Brain pericyte (primary cell): ENCODE measurements around the gene ERCC6.

Experiments used
- DNase-seq: peaks from one replicate; pipeline ENCODE4 v3.0.0-alpha.2; 2012; ENCODE audit warnings: low read depth, low spot score

The ERCC6 gene

GRCh38 chr10:49512121-49512809, 26.7 kb downstream of the ERCC6 start:
- no peak for DNase-seq

DNA sequence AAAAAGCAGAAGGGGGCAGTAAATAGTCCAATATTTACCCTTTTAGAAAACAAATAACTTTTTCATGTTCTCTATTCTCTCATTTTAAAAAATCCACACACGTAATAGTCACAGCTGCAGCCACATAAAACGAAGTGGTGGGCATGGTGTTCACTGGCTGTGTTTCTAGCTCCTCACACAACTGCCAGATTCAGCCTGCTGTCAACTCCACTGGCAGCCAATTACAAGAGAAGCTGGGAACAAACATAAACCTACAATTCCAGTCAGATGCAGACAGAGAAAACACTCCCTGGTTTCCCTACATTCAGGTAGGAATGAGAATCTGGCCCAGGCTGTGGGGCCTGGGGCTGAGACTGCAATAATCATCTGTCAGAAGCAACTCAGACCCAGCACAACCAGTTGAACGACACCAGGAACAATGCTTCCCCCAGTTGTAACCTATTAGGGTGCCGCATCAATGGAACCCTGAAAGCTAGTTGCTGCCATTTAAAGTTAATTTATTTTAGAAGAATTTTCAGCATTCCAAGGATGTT, 29.1 kb downstream of the ERCC6 start:
- DNase-seq, result no peak

DNA sequence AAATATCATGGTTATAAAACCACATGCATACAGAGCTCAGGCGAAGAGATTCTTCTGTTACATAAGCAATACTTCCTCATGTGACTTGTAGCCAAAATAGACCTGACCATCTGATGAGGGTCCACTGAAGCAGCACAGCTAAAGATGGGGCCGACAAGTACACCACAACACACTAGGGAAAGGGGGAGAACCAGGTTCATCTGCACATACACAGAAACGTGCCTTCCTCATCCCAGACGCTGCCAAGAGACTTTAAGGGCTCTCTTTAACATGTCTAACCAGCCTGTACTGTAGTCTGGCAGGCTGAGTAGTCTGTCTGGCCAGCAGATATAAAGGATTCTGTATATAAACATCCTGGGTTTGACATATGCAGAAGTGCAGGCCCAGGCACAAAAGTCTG, 30.3 kb downstream of the ERCC6 start:
- no peak for DNase-seq

DNA sequence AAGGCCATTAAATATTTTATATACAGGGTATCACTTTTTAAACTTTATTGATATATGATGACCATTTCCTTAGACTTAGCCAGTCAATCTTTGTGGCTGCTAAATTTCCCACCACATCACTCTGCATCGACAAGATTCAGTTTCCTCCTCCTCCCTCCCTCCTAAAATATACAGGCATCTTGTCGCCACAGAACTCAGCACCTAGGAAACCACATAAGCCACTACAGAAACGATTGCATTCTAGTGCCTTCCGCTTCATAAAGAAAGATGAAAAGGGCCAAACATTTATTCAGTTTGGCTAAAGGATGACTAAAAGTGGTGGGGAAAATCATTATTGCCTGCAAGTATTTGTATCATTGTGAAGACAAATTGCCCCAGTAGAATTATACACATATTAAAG, 30.7 kb downstream of the ERCC6 start:
- no peak for DNase-seq

DNA sequence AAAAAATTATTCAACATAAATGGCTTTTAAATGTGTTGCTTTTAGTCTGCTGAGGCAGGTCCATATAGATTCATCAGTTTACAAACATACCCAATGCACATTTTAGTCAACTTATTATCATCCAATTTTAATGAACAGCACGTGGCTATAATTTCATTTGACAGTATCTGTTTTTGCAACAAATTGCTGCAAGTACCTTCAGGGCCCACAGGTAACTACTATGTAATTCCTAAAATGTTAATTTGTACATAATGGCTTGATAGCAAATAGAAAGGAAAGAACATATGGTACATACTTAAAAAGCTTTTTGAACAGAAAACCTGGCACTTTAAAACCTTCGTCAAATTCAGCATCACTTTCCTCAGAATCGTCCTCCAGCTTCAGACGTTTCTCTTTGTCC, 33.3 kb downstream of the ERCC6 start:
- DNase-seq, result no peak

GRCh38 chr10:49505076-49505475, 33.8 kb downstream of the ERCC6 start:
- DNase-seq, result no peak

DNA sequence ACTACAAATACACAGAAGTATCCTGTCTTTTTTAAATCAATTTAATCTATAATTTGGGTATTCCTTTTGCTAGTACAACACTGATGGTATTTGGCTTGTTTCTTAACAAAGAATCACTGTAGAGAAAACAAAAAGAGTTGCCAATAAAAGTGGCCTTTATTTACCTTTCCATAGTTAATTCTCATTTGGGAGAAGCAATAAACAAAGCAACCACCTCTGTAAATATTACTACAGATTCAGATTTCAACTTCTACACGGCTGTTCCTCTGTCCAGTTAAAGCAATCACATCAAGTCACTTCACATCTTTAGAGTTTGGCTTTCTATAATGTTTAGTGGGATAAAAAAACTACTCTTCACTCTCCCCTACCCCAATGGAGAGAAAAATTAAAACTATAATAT, 34.4 kb downstream of the ERCC6 start:
- no peak for DNase-seq

DNA sequence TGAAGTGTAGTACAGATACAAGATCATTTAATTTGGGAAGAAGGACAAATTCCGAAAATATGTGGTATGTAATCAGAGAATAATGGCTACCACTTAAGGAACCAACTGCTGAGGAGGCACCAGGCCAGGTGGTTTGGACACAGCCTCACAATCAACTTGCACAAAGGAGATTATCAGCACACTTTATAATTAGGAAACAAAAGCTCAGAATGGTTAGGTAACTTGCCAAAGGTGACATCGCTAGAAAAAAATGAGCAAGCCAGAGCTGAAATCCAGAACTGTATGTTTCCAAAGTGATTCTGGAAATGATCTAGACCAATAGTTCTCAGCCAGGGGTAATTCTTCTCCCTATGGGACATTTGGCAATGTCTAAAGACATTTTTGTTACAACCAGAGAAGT, 36.6 kb downstream of the ERCC6 start:
- no peak for DNase-seq

GRCh38 chr10:49500412-49500811, 38.5 kb downstream of the ERCC6 start:
- no peak for DNase-seq

DNA sequence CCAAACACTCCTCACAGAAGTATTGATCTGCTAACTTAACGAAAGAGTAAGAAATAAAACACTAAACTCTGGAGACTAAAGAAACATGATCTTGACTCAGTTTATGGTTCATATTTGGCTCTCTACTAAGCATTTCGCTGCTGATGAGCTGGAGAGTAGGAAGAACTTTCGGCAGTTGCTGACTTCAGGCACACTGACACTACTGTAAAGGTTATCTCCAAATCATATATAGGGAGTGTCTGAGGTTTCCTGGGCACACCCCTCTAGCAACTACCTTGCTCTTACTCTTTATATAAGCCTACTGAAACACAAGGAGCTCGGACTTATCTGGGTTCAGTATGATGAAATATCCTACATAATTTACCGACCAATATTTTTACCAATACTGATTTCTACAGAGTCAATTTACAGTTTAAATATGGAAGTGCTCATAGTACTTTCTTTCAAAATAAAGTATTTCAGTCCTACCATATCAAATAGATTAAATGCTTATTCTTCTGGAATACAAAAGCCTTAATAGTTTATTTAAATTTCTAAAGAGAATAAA, 39.5 kb downstream of the ERCC6 start:
- no peak for DNase-seq

GRCh38 chr10:49498425-49498824, 40.5 kb downstream of the ERCC6 start:
- DNase-seq, result no peak

- no peak for DNase-seq
These were observed 41.6 kb downstream of the ERCC6 start for GRCh38 chr10:49497358-49497757.

- DNase-seq, result no peak
These were observed 50.7 kb downstream of the ERCC6 start for GRCh38 chr10:49488056-49488717.

- no peak for DNase-seq
These were observed 52.2 kb downstream of the ERCC6 start for GRCh38 chr10:49486738-49487137.

DNA sequence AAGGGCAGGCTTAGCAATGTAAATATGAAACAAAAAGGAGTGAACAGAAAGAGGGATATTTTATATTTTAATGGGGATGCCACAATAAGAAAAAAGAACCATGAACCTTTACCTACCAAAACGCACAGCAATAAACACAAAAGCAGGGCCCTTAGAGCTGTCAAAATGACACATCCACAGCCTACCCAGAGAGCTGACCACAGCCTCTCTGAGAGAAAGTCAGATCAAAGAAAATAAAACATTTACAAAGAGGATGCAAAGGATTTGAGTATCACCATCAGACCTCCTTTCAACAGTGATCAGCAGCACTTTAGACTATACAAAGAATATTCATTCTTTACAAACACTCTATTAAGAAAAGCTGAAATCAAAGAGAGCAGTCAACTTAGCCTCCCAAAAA, 52.9 kb downstream of the ERCC6 start:
- DNase-seq, result no peak

DNA sequence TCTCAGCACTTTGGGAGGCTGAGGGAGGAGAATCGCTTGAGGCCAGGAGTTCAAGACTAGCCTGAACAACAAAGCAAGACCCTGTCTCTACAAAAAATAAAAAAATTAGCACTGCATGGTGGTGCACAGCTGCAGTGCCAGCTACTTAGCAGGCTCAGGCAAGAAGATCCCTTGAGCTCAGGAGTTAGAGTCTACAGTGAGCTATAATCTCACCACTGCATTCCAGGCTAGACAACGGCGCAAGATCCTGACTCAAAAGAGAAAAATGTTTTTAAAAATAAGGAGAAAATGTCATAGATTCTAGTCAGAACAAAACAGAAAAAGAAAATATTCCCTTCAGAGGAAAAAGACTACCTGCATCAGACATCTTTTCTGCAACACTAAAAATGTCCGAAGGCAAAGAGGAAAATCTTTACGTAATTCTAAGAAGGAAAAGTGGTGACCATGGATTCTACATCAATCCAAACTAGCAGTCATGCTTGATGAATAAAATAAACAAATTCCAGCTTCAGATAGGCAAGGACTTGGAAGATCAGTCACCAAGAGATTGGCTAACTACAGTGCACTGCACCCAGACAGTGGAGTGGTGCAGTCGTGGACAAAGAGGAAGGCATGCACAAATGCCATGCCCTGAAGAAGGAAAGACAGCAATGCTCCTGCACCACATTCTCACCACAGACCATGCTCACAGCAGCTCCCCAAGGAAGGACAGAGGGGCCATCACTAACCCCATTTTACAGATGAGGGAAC, 54.3 kb downstream of the ERCC6 start:
- no peak for DNase-seq

DNA sequence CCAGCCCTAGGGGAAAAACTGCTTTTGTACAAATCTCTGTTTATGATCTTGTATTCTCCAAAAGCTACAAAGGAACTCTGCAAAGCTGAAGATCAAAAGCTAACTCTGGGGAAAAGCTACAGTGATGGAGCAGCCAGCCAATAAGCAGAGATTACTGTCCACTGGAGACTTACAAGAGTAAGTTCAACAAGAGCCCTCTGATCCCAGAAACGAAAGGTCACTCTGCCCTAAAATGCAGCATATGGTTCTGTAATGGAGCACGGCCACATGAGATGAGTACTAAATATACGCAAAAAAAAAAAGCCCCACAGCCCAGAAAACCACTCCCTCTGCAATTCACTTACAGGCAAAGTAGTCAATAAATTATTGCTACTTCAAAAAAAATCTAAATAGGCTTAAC, 60.1 kb downstream of the ERCC6 start:
- DNase-seq, result no peak

DNA sequence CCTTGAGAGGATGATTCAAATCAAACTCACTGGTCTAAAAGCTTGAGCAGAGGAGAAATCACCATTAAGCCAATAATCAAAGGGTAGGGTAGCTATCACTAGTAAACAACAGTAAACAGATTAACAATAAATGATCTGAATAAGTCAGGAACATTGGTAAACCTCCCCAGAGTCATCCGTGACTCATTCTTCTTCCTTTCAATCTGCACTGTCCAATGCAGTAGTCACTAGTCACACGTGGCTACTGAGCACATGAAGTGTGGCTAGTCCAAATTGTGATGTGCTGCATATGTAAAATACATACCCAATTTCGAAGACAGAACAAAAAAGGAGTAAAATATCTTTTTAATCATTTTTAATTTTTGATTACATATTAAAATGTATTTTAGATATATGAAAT, 64.0 kb downstream of the ERCC6 start:
- DNase-seq, result no peak

- no peak for DNase-seq
These were observed 67.4 kb downstream of the ERCC6 start for GRCh38 chr10:49471532-49471931.

DNA sequence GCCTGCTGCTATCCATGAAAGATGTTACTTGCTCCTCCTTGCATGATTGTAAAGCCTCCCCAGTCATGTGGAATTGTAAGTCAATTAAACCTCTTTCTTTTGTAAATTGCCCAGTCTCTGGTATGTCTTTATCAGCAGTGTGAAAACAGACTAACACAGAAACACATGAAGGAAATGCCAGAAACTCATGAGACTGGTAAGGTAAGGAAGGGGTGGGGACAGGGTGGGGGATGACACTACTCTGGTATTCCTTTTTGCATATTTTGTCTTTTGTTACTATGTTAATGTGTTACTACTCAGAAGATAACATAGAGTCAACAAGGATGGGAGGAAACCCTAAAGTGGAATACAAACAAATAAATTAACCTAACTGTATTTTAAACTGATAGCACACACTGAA, 73.2 kb downstream of the ERCC6 start:
- DNase-seq, result no peak
